HepG2 (cell line): ENCODE results near the gene IDH3A. TPM values are rescaled to one million over a fixed set of nuclear protein-coding genes. Genes with fewer than 3 reads are reported as not detected.

Experiments
- ATAC-seq: fragments of 200-7000 bp; cut with Tn5 transposase; 3 replicates; pipeline ENCODE4 v1.9.1; 2020; ENCODE audit warnings: mild to moderate bottlenecking, moderate library complexity
- BruUV-seq: library from RNA; stranded (reverse); fragments of 400-500 nt; replicated peaks from 2 replicates; lab custom pipeline; 2021; lab: Mats Ljungman, UMichigan
- CTCF ChIA-PET: fragments of 300-600 bp; formaldehyde crosslinking; extraction: SDS; loops from one replicate; lab custom pipeline; 2021; ENCODE audit warnings: low total read pairs, inconsistent platforms, low intra/inter-chr PET ratio; lab: Yijun Ruan, JAX
- POLR2A ChIA-PET: fragments of 350-600 bp; sonication (Branson Sonifier 250); formaldehyde crosslinking; loops from one replicate; lab custom pipeline; 2020; ENCODE audit warnings: antibody characterized with exemption, inconsistent platforms; lab: Yijun Ruan, JAX
- DNase-seq: peaks from one replicate; pipeline ENCODE4 v3.0.0-alpha.2; 2015; ENCODE audit warnings: low spot score
- FAIRE-seq: peaks from 3 replicates; lab custom pipeline; 2011; peaks lifted over from hg19 to GRCh38; lab: Jason Lieb, UNC
- H2AFZ ChIP-seq: one replicate; pipeline ENCODE4 v1.6.1; 2011; ENCODE audit warnings: low read length, inconsistent platforms
- H3K27ac ChIP-seq: fragments of 300-600 bp; 3 replicates; pipeline ENCODE4 v1.8.0; 2011; ENCODE audit warnings: mixed run types, mild to moderate bottlenecking, mixed read lengths, low read length, inconsistent platforms; ENCODE audit not compliant: insufficient read depth; ENCODE audit errors: extremely low read length
- H3K27me3 ChIP-seq, 2 experiments: fragments of 200-600 bp in 1 of 2; 2 replicates in 1 of 2; 3 replicates in 1 of 2; pipeline versions ENCODE4 v1.6.0 to v1.8.0; 2011; ENCODE audit warnings: low read length in 2 of 2, mild to moderate bottlenecking in 2 of 2, moderate library complexity in 2 of 2, inconsistent platforms in 1 of 2; ENCODE audit not compliant: insufficient read depth in 2 of 2, control insufficient read depth in 1 of 2
- H3K36me3 ChIP-seq, 2 experiments: fragments of 200-600 bp in 1 of 2; replicated peaks in 1 of 2; 2 replicates in 1 of 2; 3 replicates in 1 of 2; pipeline versions ENCODE4 v1.5.1 to v1.8.0; 2011; ENCODE audit warnings: low read length in 2 of 2, inconsistent platforms in 1 of 2; ENCODE audit not compliant: insufficient read depth in 2 of 2, control insufficient read depth in 1 of 2
- H3K4me1 ChIP-seq: 2 replicates; pipeline ENCODE4 v1.5.1; 2012; ENCODE audit warnings: low read length, inconsistent platforms; ENCODE audit not compliant: insufficient read depth
- H3K4me2 ChIP-seq: 2 replicates; pipeline ENCODE4 v1.6.0; 2011; ENCODE audit warnings: low read depth, low read length, inconsistent platforms
- H3K4me3 ChIP-seq, 3 experiments: fragments of 200-600 bp in 1 of 3; sonication (generic), shearing (Covaris generic) in 1 of 3; replicated peaks in 1 of 3; 2 replicates each; pipeline ENCODE4 v1.5.1; 2011 to 2016; ENCODE audit warnings: low read length in 3 of 3, inconsistent platforms in 2 of 3, low read depth in 2 of 3, mild to moderate bottlenecking in 2 of 3, control low read depth in 1 of 3, mixed read lengths in 1 of 3; ENCODE audit not compliant: insufficient read depth in 1 of 3
- H3K79me2 ChIP-seq: one replicate; pipeline ENCODE4 v1.6.1; 2011; ENCODE audit warnings: low read length, inconsistent platforms; ENCODE audit not compliant: insufficient read depth
- H3K9ac ChIP-seq: 2 replicates; pipeline ENCODE4 v1.6.0; 2011; ENCODE audit warnings: mild to moderate bottlenecking, low read depth, low read length, inconsistent platforms; ENCODE audit not compliant: insufficient read depth
- H3K9me3 ChIP-seq: 2 replicates; pipeline ENCODE4 v1.5.1; 2012; ENCODE audit warnings: mild to moderate bottlenecking, low read length
- H4K20me1 ChIP-seq: 2 replicates; pipeline ENCODE4 v1.6.0; 2011; ENCODE audit warnings: inconsistent platforms, mild to moderate bottlenecking, low read length, moderate library complexity; ENCODE audit not compliant: insufficient read depth
- ZNF225 ChIP-seq: sonication (generic); formaldehyde crosslinking; IDR thresholded peaks from 2 replicates; pipeline ENCODE4 v1.4.0; 2020; ENCODE audit warnings: mild to moderate bottlenecking, missing genetic modification reagents
- ZNF678 ChIP-seq: sonication (generic); formaldehyde crosslinking; IDR thresholded peaks from 2 replicates; pipeline ENCODE4 v1.4.0; 2020; ENCODE audit warnings: mild to moderate bottlenecking, missing genetic modification reagents
- ZNF720 ChIP-seq: sonication (generic); formaldehyde crosslinking; IDR thresholded peaks from 2 replicates; pipeline ENCODE4 v1.4.0; 2020; ENCODE audit warnings: missing genetic modification reagents
- WGBS: methylation state at CpG from one replicate; pipeline ENCODE4 v1.1.6; 2017; ENCODE audit warnings: low lambda C conversion rate; 5-methylcytosine and 5-hydroxymethylcytosine counted together
- in situ Hi-C: cut with HindIII; loops from 2 replicates; pipeline ENCODE4 v1.10.0; 2017; ENCODE audit warnings: low pct_unique_long_range_greater_than_20kb; ENCODE audit not compliant: extremely low pct_ligation_motif_present
- intact Hi-C: fragments of 100-400 bp; cut with micrococcal nuclease; formaldehyde crosslinking; loops from one replicate; pipeline ENCODE4 v1.10.0; 2022; ENCODE audit not compliant: unreplicated experiment
- polyA plus RNA-seq, 8 experiments: library from polyadenylated mRNA; depleted of rRNA in 3 of 8; stranded (reverse) in 7 of 8; unstranded in 1 of 8; fragments of >200 nt; fragmentation: Illumina TruSeq in 4 of 8; extraction: Trizol in 4 of 8; gene quantifications; 2 replicates each; pipeline versions ENCODE4 v1.2.1 to v1.2.3, GENCODE V29; 2011 to 2016; ENCODE audit warnings: low read depth in 4 of 8, missing spikeins in 1 of 8, mixed read lengths in 1 of 8; ENCODE audit not compliant: insufficient read depth in 1 of 8
- total RNA-seq, 5 experiments: library from RNA; depleted of rRNA; stranded (reverse); fragments of >200 nt; fragmentation: Illumina TruSeq; extraction: Trizol; gene quantifications; 2 replicates each; pipeline ENCODE4 v1.2.3, GENCODE V29; 2016; ENCODE audit warnings: low read depth in 1 of 5
- TF ChIP-seq, protein P1 (sequence below): sonication (generic); formaldehyde crosslinking; IDR thresholded peaks from 2 replicates; pipeline ENCODE4 v1.5.0; 2020; ENCODE audit warnings: mild to moderate bottlenecking, missing genetic modification reagents
- TF ChIP-seq, protein P2 (sequence below): sonication (generic); formaldehyde crosslinking; IDR thresholded peaks from 2 replicates; pipeline ENCODE4 v1.8.1; 2023; ENCODE audit warnings: mild to moderate bottlenecking, moderate library complexity, missing genetic modification reagents

The IDH3A gene
- total and polyA plus RNA-seq, 2 of the 13 experiments (the other 11 are each of a cell fraction or from before 2014, with no cell fraction given) = 40.7 to 50.7 TPM

DNA sequence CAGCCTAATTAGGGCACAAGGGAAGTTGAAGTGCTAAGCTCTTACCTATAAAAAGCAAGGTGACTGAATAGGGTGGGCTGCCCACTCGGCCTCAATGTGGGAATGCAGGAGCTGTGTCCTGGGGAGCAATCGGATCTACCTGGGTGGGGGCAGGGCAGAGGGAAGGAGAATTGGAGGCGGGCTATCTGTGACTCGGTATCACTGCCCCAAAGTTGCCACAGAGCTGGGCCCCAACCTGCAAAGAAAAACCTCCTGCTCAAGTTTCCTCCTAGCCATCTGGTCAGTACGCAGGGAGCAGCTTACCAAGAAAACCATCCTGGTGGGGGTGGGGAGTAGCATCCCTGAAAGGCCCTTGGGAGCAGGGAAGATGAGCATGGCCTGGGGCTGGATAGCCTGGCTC lies 28.6 kb upstream of the IDH3A start (continued):
- TF ChIP-seq, protein P1, sequence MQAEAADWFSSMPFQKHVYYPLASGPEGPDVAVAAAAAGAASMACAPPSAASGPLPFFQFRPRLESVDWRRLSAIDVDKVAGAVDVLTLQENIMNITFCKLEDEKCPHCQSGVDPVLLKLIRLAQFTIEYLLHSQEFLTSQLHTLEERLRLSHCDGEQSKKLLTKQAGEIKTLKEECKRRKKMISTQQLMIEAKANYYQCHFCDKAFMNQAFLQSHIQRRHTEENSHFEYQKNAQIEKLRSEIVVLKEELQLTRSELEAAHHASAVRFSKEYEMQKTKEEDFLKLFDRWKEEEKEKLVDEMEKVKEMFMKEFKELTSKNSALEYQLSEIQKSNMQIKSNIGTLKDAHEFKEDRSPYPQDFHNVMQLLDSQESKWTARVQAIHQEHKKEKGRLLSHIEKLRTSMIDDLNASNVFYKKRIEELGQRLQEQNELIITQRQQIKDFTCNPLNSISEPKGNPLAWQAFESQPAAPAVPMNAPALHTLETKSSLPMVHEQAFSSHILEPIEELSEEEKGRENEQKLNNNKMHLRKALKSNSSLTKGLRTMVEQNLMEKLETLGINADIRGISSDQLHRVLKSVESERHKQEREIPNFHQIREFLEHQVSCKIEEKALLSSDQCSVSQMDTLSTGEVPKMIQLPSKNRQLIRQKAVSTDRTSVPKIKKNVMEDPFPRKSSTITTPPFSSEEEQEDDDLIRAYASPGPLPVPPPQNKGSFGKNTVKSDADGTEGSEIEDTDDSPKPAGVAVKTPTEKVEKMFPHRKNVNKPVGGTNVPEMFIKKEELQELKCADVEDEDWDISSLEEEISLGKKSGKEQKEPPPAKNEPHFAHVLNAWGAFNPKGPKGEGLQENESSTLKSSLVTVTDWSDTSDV (CRISPR knock-in tag) = no peak
- TF ChIP-seq, all 625 proteins: peak for 0

DNA sequence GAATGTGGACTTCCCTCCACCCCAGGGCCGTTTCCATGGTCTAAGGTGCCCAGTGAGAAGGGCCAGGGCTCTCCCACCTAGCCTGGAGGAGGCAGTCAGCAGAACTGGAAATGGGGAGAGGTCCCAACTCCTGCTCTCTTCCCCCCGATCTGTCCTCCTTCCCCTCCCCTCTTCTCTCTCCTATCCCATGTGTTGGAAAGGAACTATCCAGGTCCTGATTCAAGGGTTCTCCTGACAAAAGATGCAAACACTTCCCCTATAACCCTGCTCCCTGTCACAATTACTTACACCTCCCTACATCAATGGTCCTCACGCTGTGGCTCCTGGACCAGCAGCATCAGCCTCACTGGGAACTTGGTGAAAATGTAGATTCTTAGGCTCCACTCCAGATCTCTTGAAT lies 23.9 kb upstream of the IDH3A start:
- intact Hi-C loops = no loop called here
- ATAC-seq (no peak), DNase-seq (no peak), FAIRE-seq (no peak)
- H4K20me1 ChIP-seq = no peaks in the 10 kb centered on the region
- no peak overlapping the region for H3K9ac ChIP-seq
- H3K36me3 ChIP-seq = no peaks in the 10 kb centered on the region
- H3K9me3 ChIP-seq = no peaks in the 10 kb centered on the region
- in situ Hi-C loops = no loop called here
- H3K4me1 ChIP-seq = peaks cover 29% of the 10 kb centered on the region
- ChIA-PET POLR2A (no interaction called here), CTCF (no interaction called here)
- TF ChIP-seq, protein P2, sequence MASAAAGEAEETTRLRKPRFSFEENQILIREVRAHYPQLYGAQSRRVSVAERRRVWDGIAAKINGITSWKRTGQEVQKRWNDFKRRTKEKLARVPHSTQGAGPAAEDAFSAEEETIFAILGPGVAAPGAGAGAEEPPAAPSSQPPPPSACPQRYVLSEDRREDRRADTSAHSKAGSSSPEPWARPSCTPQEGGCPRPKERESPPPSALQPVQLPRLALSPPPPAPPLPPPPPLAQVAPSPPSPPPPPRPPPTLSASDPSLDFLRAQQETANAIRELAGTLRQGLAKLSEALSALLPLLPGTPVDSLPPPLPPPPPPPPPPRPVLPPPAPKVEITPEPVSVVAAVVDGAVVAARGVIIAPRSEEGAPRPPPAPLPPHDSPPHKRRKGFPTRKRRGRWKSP = no peak
- TF ChIP-seq ZNF225 (CRISPR knock-in tag) (no peak), ZNF720 (CRISPR knock-in tag) (no peak), ZNF678 (CRISPR knock-in tag) (no peak)
- H3K27ac ChIP-seq = no peak overlapping the region
- H3K4me3 ChIP-seq = no peak overlapping the region
- no TSS peak for BruUV-seq
- no peaks in the 10 kb centered on the region for H3K79me2 ChIP-seq
- peaks cover 4 to 10% of the 10 kb centered on the region in 2 experiments; a peak in 2 of 5 replicates for H3K27me3 ChIP-seq
- no peak overlapping the region for H2AFZ ChIP-seq
- 52% methylated on average over 2 of the region's 3 CpGs for WGBS
- H3K4me2 ChIP-seq = no peak overlapping the region
